Fibroblast of lung (primary cell): ENCODE measurements around the gene COL28A1.

ENCODE experiments used
- CTCF ChIP-seq, 2 donors: IDR thresholded peaks in 1 of 2; conservative IDR thresholded peaks in 1 of 2; 1 replicate in 1 of 2; 2 replicates in 1 of 2; pipeline ENCODE4 v1.5.1; 2011 to 2012; ENCODE audit warnings: low read length in 2 of 2, control low read depth in 1 of 2, inconsistent platforms in 1 of 2, low read depth in 1 of 2, mild to moderate bottlenecking in 1 of 2
- EZH2 ChIP-seq: IDR thresholded peaks from 2 replicates; pipeline ENCODE4 v1.5.1; 2012; ENCODE audit warnings: low read length, control low read depth, mild to moderate bottlenecking; ENCODE audit errors: missing control alignments

GRCh38 chr7:7351832-7352231 is 183.8 kb downstream of the COL28A1 start:
- no peak for TF ChIP-seq CTCF (conservative IDR thresholded peaks at IDR 0.05 in 1 of 2, IDR thresholded peaks at IDR 0.05 in 1 of 2; ENCODE audit: low read depth in 1 of 2, low read length in 2 of 2)
- no peak for TF ChIP-seq EZH2
